ENCODE data around the gene HDAC3. TPM values are rescaled to one million over a fixed set of nuclear protein-coding genes. Genes with fewer than 3 reads are reported as not detected.
A peak's percentile ranks its signal among the peaks of the same experiment; 100 is the strongest.

The HDAC3 gene
- total RNA-seq, result 10 to 100 TPM; 35.2 to 77.3 (median 58.3) TPM

DNA sequence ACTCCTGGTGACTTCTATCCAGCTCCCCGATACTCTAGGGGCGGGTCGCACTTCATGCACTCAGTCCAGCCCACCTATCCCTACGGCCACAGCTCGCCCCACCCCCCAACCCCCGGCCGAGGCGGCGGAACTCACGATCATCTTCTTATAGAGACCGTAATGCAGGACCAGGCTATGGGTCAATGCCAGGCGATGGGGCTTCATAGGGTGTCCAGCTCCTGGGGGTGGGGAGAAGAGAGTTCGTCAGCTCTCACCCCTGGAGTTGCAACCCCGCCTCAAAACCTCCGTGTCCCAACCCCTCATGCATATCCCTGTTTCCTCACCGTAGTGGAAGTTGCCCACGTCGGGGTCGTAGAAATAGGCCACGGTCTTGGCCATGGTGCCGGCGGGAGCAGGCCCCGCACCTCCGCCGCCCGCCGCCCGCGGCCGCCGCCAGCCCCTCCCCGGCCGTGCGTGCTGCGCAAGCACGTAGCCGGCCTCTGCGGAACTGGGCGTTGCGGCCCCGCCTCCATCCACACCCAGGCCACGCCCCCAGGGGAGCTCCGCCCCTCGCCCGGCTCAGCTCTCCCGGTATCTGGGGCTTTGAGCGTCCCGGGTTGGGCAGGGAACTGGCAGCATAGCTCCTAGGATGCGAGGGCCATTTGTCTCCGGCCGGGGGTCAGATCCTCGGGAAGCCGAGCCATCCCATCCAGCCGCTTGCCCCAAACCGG, at the start of gene HDAC3, which contains the start of gene RELL2:
Gene HDAC3, minus strand, starts transcription at position 437 of the 710 bp plus-strand sequence. Its CDS starts 59 bp downstream, at position 378.
Gene RELL2, plus strand, starts transcription at position 585 of the 710 bp plus-strand sequence. CDS start 1,229 bp downstream, outside the sequence.
- WGBS, 10 experiments, result 0 to 7% methylated on average over 2 of the region's 55 CpGs; no CpG with 5 or more reads in 8 of the 10 experiments
- Histone ChIP-seq H3K4me1 (replicated peaks in 1 of 2) (peaks cover 16 to 18% of the 10 kb centered on the region in 2 donors), H3K4me3 (peak within 1 kb of the TSS; percentile 64 to 91 (median 76)), H3K27ac (peak within 1 kb of the TSS; percentile 49 to 70)
- peak; percentile 74 to 90 (median 86) for ATAC-seq (replicated peaks in 6 of 8)
- in situ Hi-C loops (cut with MboI; ENCODE audit: low pct_unique_long_range_greater_than_20kb in 2 of 9, low sequenced_read_pairs in 9 of 9, unreplicated experiment in 9 of 9), result no loop called here

- ATAC-seq (replicated peaks in 6 of 8), result no peak
- Histone ChIP-seq H3K4me1 (replicated peaks in 1 of 2) (peaks cover 19 to 29% of the 10 kb centered on the region in 2 donors), H3K4me3 (no peak overlapping the region), H3K27ac (no peak overlapping the region)
- in situ Hi-C loops (cut with MboI; ENCODE audit: low pct_unique_long_range_greater_than_20kb in 2 of 9, low sequenced_read_pairs in 9 of 9, unreplicated experiment in 9 of 9), result loop anchor here in 6 of 9 experiments (25.0 kb wide), 4 partner anchors 202 to 277 kb away; partner anchors contain the start of genes DELE1 (in 1 of the 6), PCDH1 (in 1 of the 6), PCDH12 (in 1 of the 6) and RNF14 (in 1 of the 6)
- WGBS, 10 experiments, result 50 to 100% (median 100%) methylated on average over 1 of the region's 1 CpG; no CpG with 5 or more reads in 3 of the 10 experiments
These were observed 48.9 kb upstream of the HDAC3 start for GRCh38 chr5:141685591-141685990.

- in situ Hi-C loops (cut with MboI; ENCODE audit: low pct_unique_long_range_greater_than_20kb in 2 of 9, low sequenced_read_pairs in 9 of 9, unreplicated experiment in 9 of 9), result loop anchor here in 6 of 9 experiments (25.0 kb wide), 4 partner anchors 204 to 279 kb away; partner anchors contain the start of genes DELE1 (in 1 of the 6), PCDH1 (in 1 of the 6), PCDH12 (in 1 of the 6) and RNF14 (in 1 of the 6)
- H3K4me3 ChIP-seq, result no peak overlapping the region
- no peak overlapping the region for H3K27ac ChIP-seq
- H3K4me1 ChIP-seq (replicated peaks in 1 of 2), result peaks cover 25 to 34% of the 10 kb centered on the region in 2 donors
- no peak for ATAC-seq (replicated peaks in 6 of 8)
These were observed 47.0 kb upstream of the HDAC3 start for GRCh38 chr5:141683596-141684141.

DNA sequence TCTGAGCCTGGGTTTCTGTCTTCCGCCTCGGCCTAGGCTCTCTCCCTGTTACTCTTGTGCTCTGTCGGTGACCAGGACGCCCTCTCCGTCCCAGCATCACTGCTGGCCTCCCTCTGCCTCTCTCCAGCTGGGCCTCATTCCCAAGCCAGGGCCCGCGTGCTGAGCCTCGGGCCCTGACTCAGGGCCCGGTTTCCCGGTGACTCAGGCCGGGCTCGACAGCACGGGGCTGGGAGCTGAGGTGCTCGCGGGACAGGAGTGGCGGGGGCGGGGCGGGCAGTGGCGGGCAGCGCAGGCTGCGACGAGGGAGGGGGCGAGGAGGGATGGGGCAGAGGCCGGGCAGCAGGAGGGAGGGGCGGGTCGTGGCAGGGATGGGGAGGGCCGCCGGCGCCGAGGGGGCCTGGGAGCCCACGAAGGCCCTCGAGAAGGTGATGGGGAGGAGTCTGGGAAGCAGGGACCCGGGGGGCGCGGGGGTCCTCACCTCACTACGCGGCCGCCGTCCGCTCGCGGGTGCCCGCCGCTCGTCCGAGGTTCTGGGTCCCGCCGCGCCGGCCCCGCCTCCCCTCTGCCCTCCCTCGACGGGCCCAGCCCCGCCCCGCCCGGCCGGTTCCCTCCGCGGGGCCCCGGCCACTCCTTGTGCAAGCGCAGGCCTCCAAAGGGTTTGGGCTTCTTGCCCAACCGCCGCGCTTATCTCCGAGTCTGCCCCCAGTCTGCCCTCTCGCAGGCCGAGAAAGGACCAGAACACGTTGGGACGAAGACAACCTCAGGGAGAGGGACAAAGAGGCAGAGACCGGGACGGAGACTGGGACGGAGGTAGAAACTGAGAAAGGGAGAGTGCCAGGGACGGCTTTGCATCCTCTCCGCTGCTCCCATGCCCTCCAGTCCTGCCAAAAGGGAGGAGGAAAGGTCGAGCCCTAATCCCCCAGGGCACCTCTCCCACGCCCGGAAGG, 45.3 kb upstream of the HDAC3 start, which contains the start of gene ARAP3:
Gene ARAP3, minus strand, starts transcription at position 536 of the 947 bp plus-strand sequence. CDS start 1,744 bp downstream, outside the sequence.
- Histone ChIP-seq H3K4me1 (replicated peaks in 1 of 2) (peaks cover 25 to 29% of the 10 kb centered on the region in 2 donors), H3K27ac (peak within 1 kb of the TSS in 1 of 2 donors; percentile 33), H3K4me3 (peak within 1 kb of the TSS in 3 of 5 donors; percentile 12 to 30 (median 13))
- ATAC-seq (replicated peaks in 6 of 8), result peak; percentile 88 to 97 (median 90)
- WGBS, 10 experiments, result 22 to 100% (median 48%) methylated on average over 1 to 12 of the region's 77 CpGs; no CpG with 5 or more reads in 3 of the 10 experiments
- in situ Hi-C loops (cut with MboI; ENCODE audit: low pct_unique_long_range_greater_than_20kb in 2 of 9, low sequenced_read_pairs in 9 of 9, unreplicated experiment in 9 of 9), result loop anchor here in 6 of 9 experiments (25.0 kb wide), 4 partner anchors 205 to 280 kb away; partner anchors contain the start of genes DELE1 (in 1 of the 6), PCDH1 (in 1 of the 6), PCDH12 (in 1 of the 6) and RNF14 (in 1 of the 6)

DNA sequence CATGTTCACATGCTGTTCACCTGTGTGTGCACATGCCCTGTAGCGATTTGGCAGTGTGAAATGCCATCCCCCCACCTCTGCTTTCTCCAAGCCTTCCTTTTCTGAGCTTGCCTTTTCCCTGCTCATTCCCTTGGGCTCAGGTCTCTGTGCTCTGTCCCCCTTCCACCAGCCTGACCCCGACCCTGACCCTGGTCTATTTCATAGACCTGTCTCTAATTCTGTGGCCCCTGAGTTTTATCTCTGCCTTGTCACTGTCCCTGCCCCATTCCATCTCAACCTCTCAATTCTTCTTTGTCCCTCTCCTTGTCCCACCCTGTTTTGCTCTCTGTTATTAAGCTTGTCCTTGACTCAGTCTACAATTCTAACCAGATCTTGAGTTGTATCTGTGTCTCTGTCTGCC, 44.6 kb upstream of the HDAC3 start:
- Histone ChIP-seq H3K27ac (no peak overlapping the region), H3K4me1 (replicated peaks in 1 of 2) (peaks cover 25 to 27% of the 10 kb centered on the region in 2 donors), H3K4me3 (peak overlapping the region in 1 of 5 donors; percentile 30)
- 29 to 80% (median 42%) methylated on average over 1 to 2 of the region's 2 CpGs; no CpG with 5 or more reads in 3 of the 10 experiments for whole genome bisulfite sequencing, 10 experiments
- ATAC-seq (replicated peaks in 6 of 8), result no peak
- in situ Hi-C loops (cut with MboI; ENCODE audit: low pct_unique_long_range_greater_than_20kb in 2 of 9, low sequenced_read_pairs in 9 of 9, unreplicated experiment in 9 of 9), result loop anchor here in 6 of 9 experiments (25.0 kb wide), 4 partner anchors 206 to 281 kb away; partner anchors contain the start of genes DELE1 (in 1 of the 6), PCDH1 (in 1 of the 6), PCDH12 (in 1 of the 6) and RNF14 (in 1 of the 6)

DNA sequence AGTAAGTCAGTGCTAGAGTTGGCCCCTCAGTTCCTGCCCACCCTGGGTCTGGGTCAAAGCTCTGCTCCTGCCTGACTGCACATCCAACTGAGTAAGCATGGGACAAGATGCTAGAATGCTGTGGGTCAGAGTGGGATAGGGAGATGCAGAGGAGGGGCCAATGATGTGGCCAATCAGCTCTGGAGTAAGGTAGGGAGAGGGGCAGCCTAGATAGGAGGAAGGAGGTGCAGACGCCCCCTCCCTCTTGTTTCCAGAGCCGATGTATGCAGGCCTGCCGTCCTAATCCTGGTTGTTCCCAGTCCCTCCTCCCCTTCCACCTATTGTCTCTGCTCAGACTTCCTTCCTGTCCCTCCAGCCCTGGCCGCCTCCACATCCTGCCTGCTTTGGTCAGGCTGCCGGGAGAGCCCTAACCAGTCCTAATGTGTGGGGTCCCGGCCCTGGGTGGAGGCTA, 44.1 kb upstream of the HDAC3 start:
- 0 to 80% (median 21%) methylated on average over 1 to 2 of the region's 6 CpGs; no CpG with 5 or more reads in 5 of the 10 experiments for WGBS, 10 experiments
- peaks cover 25 to 27% of the 10 kb centered on the region in 2 donors for H3K4me1 ChIP-seq (replicated peaks in 1 of 2)
- ATAC-seq (replicated peaks in 6 of 8), result peak in 5 of 8 experiments; percentile 10 to 25 (median 13)
- no peak overlapping the region for H3K4me3 ChIP-seq
- in situ Hi-C loops (cut with MboI; ENCODE audit: low pct_unique_long_range_greater_than_20kb in 2 of 9, low sequenced_read_pairs in 9 of 9, unreplicated experiment in 9 of 9), result loop anchor here in 6 of 9 experiments (25.0 kb wide), 4 partner anchors 207 to 282 kb away; partner anchors contain the start of genes DELE1 (in 1 of the 6), PCDH1 (in 1 of the 6), PCDH12 (in 1 of the 6) and RNF14 (in 1 of the 6)
- H3K27ac ChIP-seq, result peak overlapping the region in 1 of 2 donors; percentile 14

GRCh38 chr5:141680178-141680577, 43.5 kb upstream of the HDAC3 start:
- H3K27ac ChIP-seq, result no peak overlapping the region
- no peak for ATAC-seq (replicated peaks in 6 of 8)
- in situ Hi-C loops (cut with MboI; ENCODE audit: low pct_unique_long_range_greater_than_20kb in 2 of 9, low sequenced_read_pairs in 9 of 9, unreplicated experiment in 9 of 9), result loop anchor here in 6 of 9 experiments (25.0 kb wide), 4 partner anchors 207 to 282 kb away; partner anchors contain the start of genes DELE1 (in 1 of the 6), PCDH1 (in 1 of the 6), PCDH12 (in 1 of the 6) and RNF14 (in 1 of the 6)
- H3K4me3 ChIP-seq, result no peak overlapping the region
- peaks cover 26 to 27% of the 10 kb centered on the region in 2 donors for H3K4me1 ChIP-seq (replicated peaks in 1 of 2)
- WGBS, 10 experiments, result 80% methylated on average over 1 of the region's 16 CpGs; no CpG with 5 or more reads in 9 of the 10 experiments

GRCh38 chr5:141677415-141677814, 40.8 kb upstream of the HDAC3 start:
- in situ Hi-C loops (cut with MboI; ENCODE audit: low pct_unique_long_range_greater_than_20kb in 2 of 9, low sequenced_read_pairs in 9 of 9, unreplicated experiment in 9 of 9), result loop anchor here in 8 of 9 experiments (10.0 to 25.0 kb wide), 6 partner anchors 210 to 287 kb away; partner anchors contain the start of genes PCDH12 (in 2 of the 8), RNF14 (in 2 of the 8), DELE1 (in 1 of the 8) and PCDH1 (in 1 of the 8)
- H3K4me1 ChIP-seq (replicated peaks in 1 of 2), result peaks cover 43 to 49% of the 10 kb centered on the region in 2 donors
- ATAC-seq (replicated peaks in 6 of 8), result no peak
- H3K4me3 ChIP-seq, result no peak overlapping the region
- H3K27ac ChIP-seq, result no peak overlapping the region

DNA sequence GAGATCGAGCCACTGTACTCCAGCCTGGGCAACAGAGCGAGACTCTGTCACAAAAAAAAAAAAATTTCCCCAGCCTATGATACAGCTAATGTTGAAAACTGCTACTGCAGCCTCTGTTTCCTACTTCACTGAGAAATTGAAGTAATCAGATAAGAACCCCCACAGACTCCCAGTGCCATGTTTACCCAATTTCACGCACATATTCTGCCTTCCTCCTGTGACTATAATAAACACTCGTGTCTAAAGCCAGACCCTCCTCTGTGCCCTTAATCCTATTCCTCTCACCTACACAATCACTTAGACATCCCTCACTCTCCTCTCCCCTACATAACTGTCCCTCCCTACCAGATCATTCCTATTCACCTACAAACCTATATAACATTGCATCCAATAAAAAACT, 39.0 kb upstream of the HDAC3 start:
- Histone ChIP-seq H3K4me1 (replicated peaks in 1 of 2) (peaks cover 25 to 32% of the 10 kb centered on the region in 2 donors), H3K4me3 (no peak overlapping the region), H3K27ac (no peak overlapping the region)
- WGBS, 10 experiments, result 71 to 100% (median 88%) methylated on average over 1 to 4 of the region's 4 CpGs; no CpG with 5 or more reads in 3 of the 10 experiments
- ATAC-seq (replicated peaks in 6 of 8), result no peak
- in situ Hi-C loops (cut with MboI; ENCODE audit: low pct_unique_long_range_greater_than_20kb in 2 of 9, low sequenced_read_pairs in 9 of 9, unreplicated experiment in 9 of 9), result loop anchor here in 8 of 9 experiments (10.0 to 25.0 kb wide), 6 partner anchors 212 to 289 kb away; partner anchors contain the start of genes PCDH12 (in 2 of the 8), RNF14 (in 2 of the 8), DELE1 (in 1 of the 8) and PCDH1 (in 1 of the 8)

GRCh38 chr5:141674747-141675146, 38.1 kb upstream of the HDAC3 start:
- WGBS, 10 experiments, result 0 to 52% (median 23%) methylated on average over 1 to 5 of the region's 5 CpGs; no CpG with 5 or more reads in 1 of the 10 experiments

More at GRCh38 chr5:141674747-141675146, 38.1 kb upstream of the HDAC3 start:
- Histone ChIP-seq H3K4me1 (replicated peaks in 1 of 2) (peaks cover 20 to 25% of the 10 kb centered on the region in 2 donors), H3K4me3 (no peak overlapping the region), H3K27ac (no peak overlapping the region)
- peak in 3 of 8 experiments; percentile 33 to 73 (median 55) for ATAC-seq (replicated peaks in 6 of 8)
- in situ Hi-C loops (cut with MboI; ENCODE audit: low pct_unique_long_range_greater_than_20kb in 2 of 9, low sequenced_read_pairs in 9 of 9, unreplicated experiment in 9 of 9), result loop anchor here in 8 of 9 experiments (10.0 to 25.0 kb wide), 7 partner anchors 213 to 463 kb away; partner anchors contain the start of genes PCDH12 (in 2 of the 8), RNF14 (in 2 of the 8), DELE1 (in 1 of the 8) and PCDH1 (in 1 of the 8)
